ENCODE results near the gene RCSD1.
"Not testable (repeated sequence)": the region's sequence is repeated elsewhere in the genome, so short reads cannot be mapped to it uniquely, and the experiment has no call there.

The RCSD1 gene

GRCh38 chr1:167726008-167726407, 96.0 kb downstream of the RCSD1 start:
- Histone ChIP-seq H3K9ac (ENCODE audit: low read depth, low read length) (no peak overlapping the region), H3K36me3 (ENCODE audit: control insufficient read depth, insufficient read depth, low read length) (peaks cover 3% of the 10 kb centered on the region), H3K4me1 (ENCODE audit: control insufficient read depth, insufficient read depth, low read length) (no peaks in the 10 kb centered on the region), H3K4me3 (ENCODE audit: low read depth, low read length) (no peak overlapping the region), H3K9me3 (ENCODE audit: control insufficient read depth, insufficient read depth, low read length) (no peaks in the 10 kb centered on the region), H3K27me3 (ENCODE audit: control insufficient read depth, insufficient read depth, low read length) (no peaks in the 10 kb centered on the region)

GRCh38 chr1:167728818-167729410, 98.9 kb downstream of the RCSD1 start:
- H3K4me3 ChIP-seq (ENCODE audit: low read depth, low read length) = no peak overlapping the region
- no peaks in the 10 kb centered on the region for H3K9me3 ChIP-seq (ENCODE audit: control insufficient read depth, insufficient read depth, low read length)
- H3K36me3 ChIP-seq (ENCODE audit: control insufficient read depth, insufficient read depth, low read length) = peaks cover 3% of the 10 kb centered on the region
- H3K4me1 ChIP-seq (ENCODE audit: control insufficient read depth, insufficient read depth, low read length) = no peaks in the 10 kb centered on the region
- H3K9ac ChIP-seq (ENCODE audit: low read depth, low read length) = no peak overlapping the region
- H3K27me3 ChIP-seq (ENCODE audit: control insufficient read depth, insufficient read depth, low read length) = no peaks in the 10 kb centered on the region

- H3K9me3 ChIP-seq (ENCODE audit: control insufficient read depth, insufficient read depth, low read length) = no peaks in the 10 kb centered on the region
- H3K9ac ChIP-seq (ENCODE audit: low read depth, low read length) = no peak overlapping the region
- H3K36me3 ChIP-seq (ENCODE audit: control insufficient read depth, insufficient read depth, low read length) = peaks cover 3% of the 10 kb centered on the region
- H3K4me1 ChIP-seq (ENCODE audit: control insufficient read depth, insufficient read depth, low read length) = no peaks in the 10 kb centered on the region
- no peak overlapping the region for H3K4me3 ChIP-seq (ENCODE audit: low read depth, low read length)
- H3K27me3 ChIP-seq (ENCODE audit: control insufficient read depth, insufficient read depth, low read length) = no peaks in the 10 kb centered on the region
These were observed 104.2 kb downstream of the RCSD1 start for GRCh38 chr1:167734227-167734626.

GRCh38 chr1:167734841-167735240, 104.8 kb downstream of the RCSD1 start:
- no peak overlapping the region for H3K4me3 ChIP-seq (ENCODE audit: low read depth, low read length)
- no peaks in the 10 kb centered on the region for H3K27me3 ChIP-seq (ENCODE audit: control insufficient read depth, insufficient read depth, low read length)
- no peaks in the 10 kb centered on the region for H3K9me3 ChIP-seq (ENCODE audit: control insufficient read depth, insufficient read depth, low read length)
- no peaks in the 10 kb centered on the region for H3K4me1 ChIP-seq (ENCODE audit: control insufficient read depth, insufficient read depth, low read length)
- H3K36me3 ChIP-seq (ENCODE audit: control insufficient read depth, insufficient read depth, low read length) = peaks cover 3% of the 10 kb centered on the region
- H3K9ac ChIP-seq (ENCODE audit: low read depth, low read length) = no peak overlapping the region

GRCh38 chr1:167737169-167737568, 107.1 kb downstream of the RCSD1 start:
- H3K36me3 ChIP-seq (ENCODE audit: control insufficient read depth, insufficient read depth, low read length) = no peaks in the 10 kb centered on the region
- no peak overlapping the region for H3K4me3 ChIP-seq (ENCODE audit: low read depth, low read length)
- H3K9me3 ChIP-seq (ENCODE audit: control insufficient read depth, insufficient read depth, low read length) = no peaks in the 10 kb centered on the region
- H3K9ac ChIP-seq (ENCODE audit: low read depth, low read length) = no peak overlapping the region
- no peaks in the 10 kb centered on the region for H3K4me1 ChIP-seq (ENCODE audit: control insufficient read depth, insufficient read depth, low read length)
- no peaks in the 10 kb centered on the region for H3K27me3 ChIP-seq (ENCODE audit: control insufficient read depth, insufficient read depth, low read length)

GRCh38 chr1:167738158-167738557, 108.1 kb downstream of the RCSD1 start:
- H3K9ac ChIP-seq (ENCODE audit: low read depth, low read length) = no peak overlapping the region
- no peaks in the 10 kb centered on the region for H3K9me3 ChIP-seq (ENCODE audit: control insufficient read depth, insufficient read depth, low read length)
- H3K4me3 ChIP-seq (ENCODE audit: low read depth, low read length) = no peak overlapping the region
- H3K4me1 ChIP-seq (ENCODE audit: control insufficient read depth, insufficient read depth, low read length) = no peaks in the 10 kb centered on the region
- H3K36me3 ChIP-seq (ENCODE audit: control insufficient read depth, insufficient read depth, low read length) = no peaks in the 10 kb centered on the region
- no peaks in the 10 kb centered on the region for H3K27me3 ChIP-seq (ENCODE audit: control insufficient read depth, insufficient read depth, low read length)

- H3K9ac ChIP-seq (ENCODE audit: low read depth, low read length) = no peak overlapping the region
- no peaks in the 10 kb centered on the region for H3K27me3 ChIP-seq (ENCODE audit: control insufficient read depth, insufficient read depth, low read length)
These were observed 109.7 kb downstream of the RCSD1 start for GRCh38 chr1:167739752-167740151.

GRCh38 chr1:167741103-167741502, 111.1 kb downstream of the RCSD1 start:
- not testable (repeated sequence) for H3K9me3 ChIP-seq (ENCODE audit: control insufficient read depth, insufficient read depth, low read length); H3K27me3 ChIP-seq (ENCODE audit: control insufficient read depth, insufficient read depth, low read length); H3K36me3 ChIP-seq (ENCODE audit: control insufficient read depth, insufficient read depth, low read length); H3K4me3 ChIP-seq (ENCODE audit: low read depth, low read length); H3K9ac ChIP-seq (ENCODE audit: low read depth, low read length); H3K4me1 ChIP-seq (ENCODE audit: control insufficient read depth, insufficient read depth, low read length)

More at GRCh38 chr1:167739752-167740151, 109.7 kb downstream of the RCSD1 start:
- no peaks in the 10 kb centered on the region for H3K9me3 ChIP-seq (ENCODE audit: control insufficient read depth, insufficient read depth, low read length)
- H3K4me3 ChIP-seq (ENCODE audit: low read depth, low read length) = no peak overlapping the region
- H3K4me1 ChIP-seq (ENCODE audit: control insufficient read depth, insufficient read depth, low read length) = no peaks in the 10 kb centered on the region
- no peaks in the 10 kb centered on the region for H3K36me3 ChIP-seq (ENCODE audit: control insufficient read depth, insufficient read depth, low read length)

- not testable (repeated sequence) for H3K36me3 ChIP-seq (ENCODE audit: control insufficient read depth, insufficient read depth, low read length); H3K4me3 ChIP-seq (ENCODE audit: low read depth, low read length); H3K9ac ChIP-seq (ENCODE audit: low read depth, low read length); H3K4me1 ChIP-seq (ENCODE audit: control insufficient read depth, insufficient read depth, low read length); H3K27me3 ChIP-seq (ENCODE audit: control insufficient read depth, insufficient read depth, low read length); H3K9me3 ChIP-seq (ENCODE audit: control insufficient read depth, insufficient read depth, low read length)
These were observed 112.5 kb downstream of the RCSD1 start for GRCh38 chr1:167742392-167743057.

- Histone ChIP-seq H3K27me3 (ENCODE audit: control insufficient read depth, insufficient read depth, low read length) (no peaks in the 10 kb centered on the region), H3K9me3 (ENCODE audit: control insufficient read depth, insufficient read depth, low read length) (no peaks in the 10 kb centered on the region), H3K4me1 (ENCODE audit: control insufficient read depth, insufficient read depth, low read length) (no peaks in the 10 kb centered on the region), H3K36me3 (ENCODE audit: control insufficient read depth, insufficient read depth, low read length) (no peaks in the 10 kb centered on the region), H3K4me3 (ENCODE audit: low read depth, low read length) (no peak overlapping the region), H3K9ac (ENCODE audit: low read depth, low read length) (no peak overlapping the region)
These were observed 114.9 kb downstream of the RCSD1 start for GRCh38 chr1:167744901-167745300.

- no peak overlapping the region for H3K9ac ChIP-seq (ENCODE audit: low read depth, low read length)
- no peak overlapping the region for H3K4me3 ChIP-seq (ENCODE audit: low read depth, low read length)
- H3K9me3 ChIP-seq (ENCODE audit: control insufficient read depth, insufficient read depth, low read length) = no peaks in the 10 kb centered on the region
- H3K4me1 ChIP-seq (ENCODE audit: control insufficient read depth, insufficient read depth, low read length) = no peaks in the 10 kb centered on the region
- H3K27me3 ChIP-seq (ENCODE audit: control insufficient read depth, insufficient read depth, low read length) = no peaks in the 10 kb centered on the region
- H3K36me3 ChIP-seq (ENCODE audit: control insufficient read depth, insufficient read depth, low read length) = no peaks in the 10 kb centered on the region
These were observed 116.1 kb downstream of the RCSD1 start for GRCh38 chr1:167746013-167746672.
